SK-N-SH treated with all-trans-retinoic acid at 6 μM for 48 hours (cell line): ENCODE measurements around the gene CEP44.

Source experiments
- ATAC-seq: fragments of 200-7000 bp; cut with Tn5 transposase; 3 replicates; pipeline ENCODE4 v1.9.1; 2020; ENCODE audit warnings: mild to moderate bottlenecking, moderate library complexity
- ARNTL ChIP-seq: fragments of 450-650 bp; formaldehyde crosslinking; IDR thresholded peaks from 2 replicates; pipeline ENCODE4 v1.5.0; 2020; ENCODE audit warnings: low read depth, mild to moderate bottlenecking, moderate library complexity, borderline replicate concordance
- BACH2 ChIP-seq: fragments of 250-450 bp; sonication (Bioruptor Pico); IDR thresholded peaks from 2 replicates; pipeline ENCODE4 v1.9.0; 2021; ENCODE audit warnings: mild to moderate bottlenecking, borderline replicate concordance
- ESRRG ChIP-seq: fragments of 250-450 bp; sonication (Bioruptor Pico); IDR thresholded peaks from 2 replicates; pipeline ENCODE4 v1.6.1; 2021; ENCODE audit warnings: mild to moderate bottlenecking
- GLIS3 ChIP-seq: fragments of 250-450 bp; sonication (Bioruptor Pico); IDR thresholded peaks from 2 replicates; pipeline ENCODE4 v1.5.0; 2020; ENCODE audit warnings: mild to moderate bottlenecking, moderate library complexity
- ISL1 ChIP-seq: fragments of 250-450 bp; sonication (Bioruptor Pico); IDR thresholded peaks from 2 replicates; pipeline ENCODE4 v2.1.2; 2022; ENCODE audit warnings: mild to moderate bottlenecking, moderate library complexity
- OSR1 ChIP-seq: fragments of 250-450 bp; sonication (Bioruptor Pico); IDR thresholded peaks from 2 replicates; pipeline ENCODE4 v1.8.0; 2022; ENCODE audit warnings: moderate library complexity, mild to moderate bottlenecking, inconsistent platforms
- PPARA ChIP-seq: fragments of 250-450 bp; sonication (Bioruptor Pico); IDR thresholded peaks from 2 replicates; pipeline ENCODE4 v1.5.0; 2020; ENCODE audit warnings: mild to moderate bottlenecking, borderline replicate concordance
- RARB ChIP-seq: fragments of 250-450 bp; sonication (Bioruptor Pico); IDR thresholded peaks from 2 replicates; pipeline ENCODE4 v1.8.0; 2021; ENCODE audit warnings: mild to moderate bottlenecking, moderate library complexity
- SNAI2 ChIP-seq: fragments of 250-450 bp; sonication (Bioruptor Pico); IDR thresholded peaks from 2 replicates; pipeline ENCODE4 v1.5.0; 2020; ENCODE audit warnings: mild to moderate bottlenecking, moderate library complexity
- TCF4 ChIP-seq: fragments of 250-450 bp; sonication (Bioruptor Pico); IDR thresholded peaks from 2 replicates; pipeline ENCODE4 v1.8.0; 2021; ENCODE audit warnings: mild to moderate bottlenecking, moderate library complexity, borderline replicate concordance
- TOX ChIP-seq: fragments of 250-450 bp; sonication (Bioruptor Pico); IDR thresholded peaks from 2 replicates; pipeline ENCODE4 v1.8.0; 2021; ENCODE audit warnings: mild to moderate bottlenecking, moderate library complexity, borderline replicate concordance
- ZC3H10 ChIP-seq: fragments of 250-450 bp; sonication (Bioruptor Pico); IDR thresholded peaks from 2 replicates; pipeline ENCODE4 v1.5.1; 2021; ENCODE audit warnings: mild to moderate bottlenecking, moderate library complexity
- ZFP3 ChIP-seq: fragments of 250-450 bp; sonication (Bioruptor Pico); IDR thresholded peaks from 2 replicates; pipeline ENCODE4 v1.5.0; 2020; ENCODE audit warnings: mild to moderate bottlenecking, moderate library complexity
- ZFP30 ChIP-seq: fragments of 450-650 bp; formaldehyde crosslinking; IDR thresholded peaks from 2 replicates; pipeline ENCODE4 v1.5.0; 2022; ENCODE audit warnings: mild to moderate bottlenecking, moderate library complexity
- ZNF565 ChIP-seq: fragments of 450-650 bp; formaldehyde crosslinking; conservative IDR thresholded peaks from 2 replicates; pipeline ENCODE4 v1.5.0; 2020; ENCODE audit warnings: low read depth, mild to moderate bottlenecking, moderate library complexity
- ZNF70 ChIP-seq: fragments of 450-650 bp; formaldehyde crosslinking; IDR thresholded peaks from 2 replicates; pipeline ENCODE4 v1.5.0; 2020; ENCODE audit warnings: mild to moderate bottlenecking, moderate library complexity
- TF ChIP-seq, protein P1 (sequence below): fragments of 250-450 bp; sonication (Bioruptor Pico); IDR thresholded peaks from 2 replicates; pipeline ENCODE4 v1.5.1; 2021; ENCODE audit warnings: mild to moderate bottlenecking, moderate library complexity
- TF ChIP-seq, protein P2 (sequence below): fragments of 250-450 bp; sonication (Bioruptor Pico); IDR thresholded peaks from 2 replicates; pipeline ENCODE4 v1.8.0; 2020; ENCODE audit warnings: mild to moderate bottlenecking, moderate library complexity, borderline replicate concordance
- TF ChIP-seq, protein P3 (sequence below): fragments of 250-450 bp; sonication (Bioruptor Pico); IDR thresholded peaks from 2 replicates; pipeline ENCODE4 v1.5.0; 2020; ENCODE audit warnings: mild to moderate bottlenecking, moderate library complexity
- TF ChIP-seq, protein P4 (sequence below): fragments of 250-450 bp; sonication (Bioruptor Pico); IDR thresholded peaks from 2 replicates; pipeline ENCODE4 v1.8.0; 2021; ENCODE audit warnings: low read depth, mild to moderate bottlenecking, moderate library complexity, borderline replicate concordance

The CEP44 gene

DNA sequence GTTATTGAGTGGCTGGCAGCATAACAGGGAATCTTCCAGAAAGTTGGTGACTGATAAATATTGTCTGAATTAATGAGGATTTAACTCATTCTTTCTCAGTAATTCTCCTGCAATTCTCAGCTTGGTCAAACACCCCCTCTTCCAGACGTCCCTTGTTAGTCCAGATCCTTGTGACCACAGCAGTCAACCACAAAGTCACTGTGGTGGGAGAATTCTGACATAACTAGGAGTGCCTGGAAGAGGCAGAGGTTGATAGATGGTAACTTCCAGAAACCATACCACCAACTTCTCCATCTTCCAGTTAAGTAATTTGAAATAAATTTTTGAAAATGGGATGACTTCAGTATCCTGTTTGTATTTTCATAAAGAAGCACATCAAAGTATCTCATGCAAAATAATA lies 90.1 kb downstream of the CEP44 start:
- ATAC-seq, result no peak
- no peak for TF ChIP-seq ZFP30 (CRISPR knock-in tag)
- no peak for TF ChIP-seq PPARA (CRISPR knock-in tag)

DNA sequence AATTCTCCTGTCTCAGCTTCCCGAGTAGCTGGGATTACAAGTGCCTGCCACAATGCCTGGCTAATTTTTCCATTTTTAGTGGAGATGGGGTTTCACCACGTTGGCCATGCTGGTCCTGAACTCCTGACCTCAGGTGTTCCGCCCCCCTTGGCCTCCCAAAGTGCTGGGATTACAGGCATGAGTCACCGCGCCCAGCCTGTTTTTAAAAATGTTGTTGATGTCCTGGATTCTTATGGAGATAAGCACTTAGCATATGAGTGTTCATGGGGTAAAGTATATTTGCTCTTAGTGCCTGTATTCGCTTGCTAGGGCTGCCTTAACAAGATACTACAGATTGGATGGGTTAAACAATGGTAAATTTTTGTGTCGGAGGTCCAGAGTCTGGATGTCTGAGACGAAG lies 91.7 kb downstream of the CEP44 start:
- TF ChIP-seq ISL1, result no peak
- TF ChIP-seq, protein P1, sequence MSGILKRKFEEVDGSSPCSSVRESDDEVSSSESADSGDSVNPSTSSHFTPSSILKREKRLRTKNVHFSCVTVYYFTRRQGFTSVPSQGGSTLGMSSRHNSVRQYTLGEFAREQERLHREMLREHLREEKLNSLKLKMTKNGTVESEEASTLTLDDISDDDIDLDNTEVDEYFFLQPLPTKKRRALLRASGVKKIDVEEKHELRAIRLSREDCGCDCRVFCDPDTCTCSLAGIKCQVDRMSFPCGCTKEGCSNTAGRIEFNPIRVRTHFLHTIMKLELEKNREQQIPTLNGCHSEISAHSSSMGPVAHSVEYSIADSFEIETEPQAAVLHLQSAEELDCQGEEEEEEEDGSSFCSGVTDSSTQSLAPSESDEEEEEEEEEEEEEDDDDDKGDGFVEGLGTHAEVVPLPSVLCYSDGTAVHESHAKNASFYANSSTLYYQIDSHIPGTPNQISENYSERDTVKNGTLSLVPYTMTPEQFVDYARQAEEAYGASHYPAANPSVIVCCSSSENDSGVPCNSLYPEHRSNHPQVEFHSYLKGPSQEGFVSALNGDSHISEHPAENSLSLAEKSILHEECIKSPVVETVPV (CRISPR knock-in tag), result no peak
- TF ChIP-seq ZFP30 (CRISPR knock-in tag), result no peak
- TF ChIP-seq TOX (CRISPR knock-in tag), result no peak
- TF ChIP-seq, all 23 proteins: peak for 0
- no peak for ATAC-seq

DNA sequence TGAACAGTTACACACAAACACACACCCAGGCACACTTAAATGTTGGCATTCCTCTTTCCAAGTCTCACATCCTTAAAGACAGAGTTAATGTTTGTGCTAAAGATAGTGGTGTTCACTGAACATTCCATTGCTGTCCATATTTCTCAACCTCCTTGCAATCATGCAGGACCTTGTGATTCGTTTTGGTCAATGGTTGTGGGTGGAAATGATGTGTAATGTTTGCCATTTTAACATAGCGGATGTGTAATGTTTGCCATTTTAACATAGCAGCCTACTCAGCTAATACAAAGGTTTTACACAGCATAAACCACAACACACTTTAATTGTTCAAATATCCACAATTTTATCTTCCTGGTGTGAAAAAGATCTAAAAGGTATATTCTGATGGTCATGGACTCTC lies 93.9 kb downstream of the CEP44 start:
- no peak for ATAC-seq

DNA sequence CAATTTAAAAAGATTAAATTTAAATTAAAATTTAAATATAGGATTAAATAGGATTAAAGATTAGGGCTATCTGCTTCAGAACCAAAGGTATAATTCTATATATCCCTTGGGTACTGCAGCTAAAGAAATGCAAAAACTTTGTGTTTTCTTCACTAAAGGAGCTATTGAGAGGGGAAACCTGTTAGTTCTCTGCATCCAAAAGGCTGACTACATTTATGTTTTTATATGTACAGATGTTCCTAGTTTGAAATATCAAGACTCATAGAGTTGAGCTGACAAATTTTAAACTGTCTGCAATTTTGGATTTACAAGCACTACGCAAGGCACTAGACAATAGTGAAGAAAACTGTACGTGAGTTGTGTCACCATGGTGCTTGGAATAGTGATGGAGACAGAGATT lies 95.2 kb downstream of the CEP44 start:
- ATAC-seq, result no peak
- TF ChIP-seq, protein P2, sequence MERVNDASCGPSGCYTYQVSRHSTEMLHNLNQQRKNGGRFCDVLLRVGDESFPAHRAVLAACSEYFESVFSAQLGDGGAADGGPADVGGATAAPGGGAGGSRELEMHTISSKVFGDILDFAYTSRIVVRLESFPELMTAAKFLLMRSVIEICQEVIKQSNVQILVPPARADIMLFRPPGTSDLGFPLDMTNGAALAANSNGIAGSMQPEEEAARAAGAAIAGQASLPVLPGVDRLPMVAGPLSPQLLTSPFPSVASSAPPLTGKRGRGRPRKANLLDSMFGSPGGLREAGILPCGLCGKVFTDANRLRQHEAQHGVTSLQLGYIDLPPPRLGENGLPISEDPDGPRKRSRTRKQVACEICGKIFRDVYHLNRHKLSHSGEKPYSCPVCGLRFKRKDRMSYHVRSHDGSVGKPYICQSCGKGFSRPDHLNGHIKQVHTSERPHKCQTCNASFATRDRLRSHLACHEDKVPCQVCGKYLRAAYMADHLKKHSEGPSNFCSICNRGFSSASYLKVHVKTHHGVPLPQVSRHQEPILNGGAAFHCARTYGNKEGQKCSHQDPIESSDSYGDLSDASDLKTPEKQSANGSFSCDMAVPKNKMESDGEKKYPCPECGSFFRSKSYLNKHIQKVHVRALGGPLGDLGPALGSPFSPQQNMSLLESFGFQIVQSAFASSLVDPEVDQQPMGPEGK (CRISPR knock-in tag), result no peak
- no peak for TF ChIP-seq SNAI2 (CRISPR knock-in tag)
- TF ChIP-seq, protein P1 (CRISPR knock-in tag), result no peak
- no peak for TF ChIP-seq GLIS3 (CRISPR knock-in tag)
- no peak for TF ChIP-seq ZNF565
- no peak for TF ChIP-seq ZFP3 (CRISPR knock-in tag)
- TF ChIP-seq, protein P3, sequence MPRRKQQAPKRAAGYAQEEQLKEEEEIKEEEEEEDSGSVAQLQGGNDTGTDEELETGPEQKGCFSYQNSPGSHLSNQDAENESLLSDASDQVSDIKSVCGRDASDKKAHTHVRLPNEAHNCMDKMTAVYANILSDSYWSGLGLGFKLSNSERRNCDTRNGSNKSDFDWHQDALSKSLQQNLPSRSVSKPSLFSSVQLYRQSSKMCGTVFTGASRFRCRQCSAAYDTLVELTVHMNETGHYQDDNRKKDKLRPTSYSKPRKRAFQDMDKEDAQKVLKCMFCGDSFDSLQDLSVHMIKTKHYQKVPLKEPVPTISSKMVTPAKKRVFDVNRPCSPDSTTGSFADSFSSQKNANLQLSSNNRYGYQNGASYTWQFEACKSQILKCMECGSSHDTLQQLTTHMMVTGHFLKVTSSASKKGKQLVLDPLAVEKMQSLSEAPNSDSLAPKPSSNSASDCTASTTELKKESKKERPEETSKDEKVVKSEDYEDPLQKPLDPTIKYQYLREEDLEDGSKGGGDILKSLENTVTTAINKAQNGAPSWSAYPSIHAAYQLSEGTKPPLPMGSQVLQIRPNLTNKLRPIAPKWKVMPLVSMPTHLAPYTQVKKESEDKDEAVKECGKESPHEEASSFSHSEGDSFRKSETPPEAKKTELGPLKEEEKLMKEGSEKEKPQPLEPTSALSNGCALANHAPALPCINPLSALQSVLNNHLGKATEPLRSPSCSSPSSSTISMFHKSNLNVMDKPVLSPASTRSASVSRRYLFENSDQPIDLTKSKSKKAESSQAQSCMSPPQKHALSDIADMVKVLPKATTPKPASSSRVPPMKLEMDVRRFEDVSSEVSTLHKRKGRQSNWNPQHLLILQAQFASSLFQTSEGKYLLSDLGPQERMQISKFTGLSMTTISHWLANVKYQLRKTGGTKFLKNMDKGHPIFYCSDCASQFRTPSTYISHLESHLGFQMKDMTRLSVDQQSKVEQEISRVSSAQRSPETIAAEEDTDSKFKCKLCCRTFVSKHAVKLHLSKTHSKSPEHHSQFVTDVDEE (CRISPR knock-in tag), result no peak
- TF ChIP-seq BACH2 (CRISPR knock-in tag), result no peak
- no peak for TF ChIP-seq PPARA (CRISPR knock-in tag)

More for the DNA sequence above, 93.9 kb downstream of the CEP44 start:
- TF ChIP-seq BACH2 (CRISPR knock-in tag) (no peak), ZC3H10 (CRISPR knock-in tag) (no peak), ARNTL (CRISPR knock-in tag) (no peak), ESRRG (CRISPR knock-in tag) (no peak), ZNF565 (no peak), ZNF70 (CRISPR knock-in tag) (no peak), ZFP3 (CRISPR knock-in tag) (no peak), GLIS3 (CRISPR knock-in tag) (no peak), RARB (CRISPR knock-in tag) (no peak), OSR1 (CRISPR knock-in tag) (no peak), TCF4 (CRISPR knock-in tag) (no peak), ZFP30 (CRISPR knock-in tag) (no peak), SNAI2 (CRISPR knock-in tag) (no peak), TOX (CRISPR knock-in tag) (no peak), ISL1 (no peak)
- TF ChIP-seq, protein P3 (CRISPR knock-in tag), result no peak
- TF ChIP-seq, protein P1 (CRISPR knock-in tag), result no peak
- TF ChIP-seq, protein P4, sequence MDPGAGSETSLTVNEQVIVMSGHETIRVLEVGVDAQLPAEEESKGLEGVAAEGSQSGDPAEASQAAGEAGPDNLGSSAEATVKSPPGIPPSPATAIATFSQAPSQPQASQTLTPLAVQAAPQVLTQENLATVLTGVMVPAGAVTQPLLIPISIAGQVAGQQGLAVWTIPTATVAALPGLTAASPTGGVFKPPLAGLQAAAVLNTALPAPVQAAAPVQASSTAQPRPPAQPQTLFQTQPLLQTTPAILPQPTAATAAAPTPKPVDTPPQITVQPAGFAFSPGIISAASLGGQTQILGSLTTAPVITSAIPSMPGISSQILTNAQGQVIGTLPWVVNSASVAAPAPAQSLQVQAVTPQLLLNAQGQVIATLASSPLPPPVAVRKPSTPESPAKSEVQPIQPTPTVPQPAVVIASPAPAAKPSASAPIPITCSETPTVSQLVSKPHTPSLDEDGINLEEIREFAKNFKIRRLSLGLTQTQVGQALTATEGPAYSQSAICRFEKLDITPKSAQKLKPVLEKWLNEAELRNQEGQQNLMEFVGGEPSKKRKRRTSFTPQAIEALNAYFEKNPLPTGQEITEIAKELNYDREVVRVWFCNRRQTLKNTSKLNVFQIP (CRISPR knock-in tag), result no peak
